Occipital lobe (tissue), 2 donors: Measurements from ENCODE around the gene PRKAG2. TPM values are rescaled to one million over a fixed set of nuclear protein-coding genes. Genes with fewer than 3 reads are reported as not detected.
"Not testable (repeated sequence)": the region's sequence is repeated elsewhere in the genome, so short reads cannot be mapped to it uniquely, and the experiment has no call there.

ENCODE experiments used
- DNase-seq: peaks from one replicate; lab custom pipeline; 2025; lab: John Stamatoyannopoulos, UW
- total RNA-seq: library from RNA; depleted of rRNA; stranded (reverse); fragments of >200 nt; gene quantifications from one replicate; pipeline ENCODE4 v1.2.3, GENCODE V29; 2014

PRKAG2 gene
- total RNA-seq, 1 donor from 2014 or later: 32.9 TPM

DNA sequence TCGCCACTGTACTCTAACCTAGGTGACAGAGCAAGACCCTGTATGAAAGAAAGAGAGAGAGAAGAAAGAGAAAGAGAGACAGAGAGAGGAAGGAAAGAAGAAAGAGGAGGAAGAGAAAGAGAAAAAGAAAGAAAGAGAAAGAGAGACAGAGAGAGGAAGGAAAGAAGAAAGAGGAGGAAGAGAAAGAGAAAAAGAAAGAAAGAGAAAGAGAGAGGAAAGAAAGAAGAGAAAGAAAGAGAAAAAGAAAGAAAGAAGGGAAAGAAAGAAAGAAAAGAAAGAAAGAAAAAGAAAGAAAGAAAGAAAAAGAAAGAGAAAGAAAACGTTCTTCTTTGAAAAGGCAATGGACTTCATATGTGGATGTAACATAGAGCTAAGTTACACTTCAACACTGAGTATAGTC, 340.7 kb downstream of the PRKAG2 start:
- DNase-seq: not testable (repeated sequence)

DNA sequence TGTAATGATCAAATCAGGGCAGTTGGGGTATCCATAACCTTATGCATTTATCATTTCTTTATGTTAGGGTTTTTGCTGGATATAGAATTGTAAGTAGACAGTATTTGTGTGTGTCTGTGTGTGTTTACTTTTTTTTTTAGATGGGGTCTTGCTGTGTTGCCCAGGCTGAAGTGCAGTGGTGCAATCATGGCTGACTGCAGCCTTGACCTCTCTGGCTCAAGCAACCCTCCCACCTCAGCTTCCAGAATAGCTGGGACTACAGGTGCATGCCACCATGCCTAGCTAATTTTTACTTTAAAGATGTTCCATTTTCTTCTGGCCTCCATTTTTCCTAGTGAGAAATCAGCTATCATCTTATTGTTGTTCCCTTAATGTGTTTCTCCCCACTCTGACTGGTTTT, 347.1 kb downstream of the PRKAG2 start:
- no peak for DNase-seq

DNA sequence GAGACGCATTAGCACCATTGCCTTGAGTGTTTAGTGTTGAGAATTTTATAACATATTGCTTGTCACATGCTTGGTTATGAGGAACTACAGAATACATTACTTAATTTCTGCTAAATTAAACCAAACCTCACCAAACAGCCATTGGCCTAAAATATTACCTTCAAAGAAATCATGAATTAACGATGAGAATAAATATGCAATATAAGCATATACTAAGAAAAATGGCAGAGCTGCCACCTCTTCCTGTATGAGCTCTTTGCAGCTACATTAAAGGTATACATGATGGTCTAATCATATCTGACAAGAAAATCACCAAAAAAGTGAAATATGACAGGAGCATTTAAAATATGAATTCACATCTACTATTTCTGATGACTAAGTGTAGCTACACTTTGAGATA, 352.1 kb downstream of the PRKAG2 start:
- no peak for DNase-seq

DNA sequence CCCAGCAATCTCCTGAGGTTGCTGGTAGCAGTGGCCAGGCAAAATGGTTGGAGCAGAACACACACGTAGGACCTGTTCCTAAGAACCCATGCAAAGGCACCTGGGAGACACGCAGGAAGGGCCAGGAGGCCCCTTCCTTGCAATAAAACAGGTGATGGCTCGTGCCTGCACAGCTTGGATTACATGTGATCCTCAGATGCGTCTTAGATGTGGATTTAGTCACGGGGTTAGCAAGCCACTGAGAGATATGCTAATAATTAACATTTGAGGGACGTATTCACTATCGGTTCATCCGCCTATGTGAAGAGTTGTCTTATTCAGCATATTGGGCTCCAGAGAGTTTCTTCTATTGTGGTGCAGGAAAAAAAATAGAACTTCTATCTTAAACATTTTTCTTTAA, 352.6 kb downstream of the PRKAG2 start:
- DNase-seq: no peak

DNA sequence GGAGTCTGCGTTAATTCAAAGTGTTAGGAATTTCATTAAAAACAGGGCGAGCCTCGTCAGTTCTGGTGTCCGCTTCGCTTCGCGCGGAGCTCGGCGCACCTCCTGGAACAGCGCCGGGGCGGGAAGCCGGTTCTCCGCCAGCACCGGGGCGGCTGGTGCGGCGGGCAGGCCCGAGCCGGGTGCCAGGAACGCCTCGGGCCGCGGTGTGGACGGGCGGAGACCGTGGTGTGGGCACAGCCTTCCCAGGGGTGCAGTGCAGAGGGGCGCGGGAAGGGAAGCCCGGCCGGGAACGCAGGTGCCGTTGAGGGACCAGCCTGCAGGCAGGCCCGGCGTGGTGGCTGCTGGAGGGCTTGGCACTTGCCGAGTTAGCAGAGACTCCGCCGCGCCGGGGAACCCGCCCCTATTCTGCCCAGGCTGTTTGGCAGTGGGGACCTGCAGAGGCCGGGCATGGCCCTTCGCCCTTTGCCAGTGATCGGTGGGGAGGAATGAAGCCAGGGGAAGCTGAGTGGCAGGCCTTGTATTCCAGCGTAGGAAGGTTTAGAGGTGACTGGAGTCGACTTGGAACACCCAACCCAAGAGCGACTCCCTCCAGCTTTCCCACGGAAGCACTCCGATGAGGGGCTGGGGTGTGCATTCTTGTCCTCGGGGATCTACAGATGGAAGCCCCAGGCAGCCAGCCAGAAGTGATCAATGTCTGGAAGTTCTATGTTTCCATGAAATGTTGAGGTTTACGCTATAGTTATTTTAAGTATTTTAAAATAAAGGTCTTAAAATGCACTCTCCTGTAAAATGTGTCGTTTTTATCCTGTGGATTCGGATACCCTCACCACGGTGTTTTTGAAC, 356.3 kb downstream of the PRKAG2 start:
- DNase-seq: no peak

DNA sequence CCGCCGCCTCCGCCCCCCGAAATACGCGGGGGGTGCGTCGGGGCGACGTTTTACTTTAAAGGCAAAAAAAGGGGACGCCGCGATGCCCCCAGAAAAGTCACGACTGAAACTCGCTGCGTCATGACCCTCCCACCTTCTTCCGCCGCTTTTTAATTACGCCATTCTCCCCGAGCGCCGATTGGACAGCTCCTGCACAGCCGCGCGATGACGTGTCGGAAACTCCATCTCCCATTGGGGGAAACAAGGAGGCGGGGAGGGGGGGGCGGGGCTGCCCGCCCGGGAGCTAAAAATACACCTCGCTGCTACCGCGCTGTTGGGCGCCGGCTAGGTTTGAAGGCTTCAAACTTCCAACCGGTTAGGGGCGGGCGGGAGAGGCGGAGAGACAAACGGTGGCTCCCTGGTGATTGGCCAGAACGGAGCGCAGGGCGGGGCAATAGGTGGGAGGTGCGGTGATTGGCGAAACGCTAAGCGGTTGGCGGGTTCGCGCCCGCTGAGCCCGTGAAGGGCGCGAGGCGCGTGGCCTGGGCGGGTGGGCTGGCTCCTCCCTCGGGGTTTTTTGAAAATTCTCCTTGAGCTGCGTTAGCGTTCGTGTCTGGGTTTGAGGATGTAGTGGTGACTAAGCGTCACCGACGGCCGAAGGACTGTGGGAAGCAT, 357.0 kb downstream of the PRKAG2 start, which contains the start of gene RHEB:
Gene RHEB, minus strand, starts transcription at position 131 of the 654 bp plus-strand sequence. CDS start 384 bp downstream, outside the sequence.
- DNase-seq: peak; percentile 98

DNA sequence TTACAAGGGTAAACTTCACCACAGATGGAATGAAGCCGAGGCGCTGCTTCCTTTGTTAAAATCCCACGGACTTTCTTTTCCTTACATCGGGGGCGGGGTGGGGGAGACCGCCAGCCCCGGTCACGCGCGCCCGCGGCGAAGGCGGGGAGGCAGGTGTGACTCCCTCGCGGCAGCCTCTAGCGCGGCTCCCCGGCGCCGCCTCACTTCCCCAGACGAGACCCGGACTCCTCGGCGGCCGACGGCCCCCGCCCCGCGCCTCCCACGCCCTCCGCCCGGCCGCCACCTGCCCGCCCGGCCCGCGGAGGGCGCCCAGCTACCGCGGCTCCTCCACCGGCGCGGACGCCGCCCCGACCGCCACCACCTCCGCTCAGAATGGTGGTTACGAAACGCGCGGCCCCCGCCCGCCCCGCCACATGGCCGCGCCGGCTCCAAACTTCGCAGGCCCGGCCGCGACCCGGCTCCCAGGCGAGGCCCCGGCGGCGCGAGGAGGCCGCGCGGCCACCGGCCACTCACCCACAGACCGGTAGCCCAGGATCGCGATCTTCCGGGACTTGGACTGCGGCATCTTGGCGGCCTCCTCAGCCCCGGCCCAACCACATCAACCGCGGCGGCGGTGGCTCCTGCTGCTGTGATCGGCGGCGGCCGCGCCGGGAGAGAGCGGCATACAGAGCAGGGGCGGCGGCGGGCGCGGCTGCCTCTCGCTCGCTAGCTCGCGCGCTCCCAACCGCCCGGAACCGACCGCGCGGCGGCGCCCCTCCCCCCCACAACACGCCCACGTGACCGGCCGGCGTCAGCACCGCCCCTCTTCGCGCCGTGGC, 357.8 kb downstream of the PRKAG2 start:
- DNase-seq: not testable (repeated sequence)

DNA sequence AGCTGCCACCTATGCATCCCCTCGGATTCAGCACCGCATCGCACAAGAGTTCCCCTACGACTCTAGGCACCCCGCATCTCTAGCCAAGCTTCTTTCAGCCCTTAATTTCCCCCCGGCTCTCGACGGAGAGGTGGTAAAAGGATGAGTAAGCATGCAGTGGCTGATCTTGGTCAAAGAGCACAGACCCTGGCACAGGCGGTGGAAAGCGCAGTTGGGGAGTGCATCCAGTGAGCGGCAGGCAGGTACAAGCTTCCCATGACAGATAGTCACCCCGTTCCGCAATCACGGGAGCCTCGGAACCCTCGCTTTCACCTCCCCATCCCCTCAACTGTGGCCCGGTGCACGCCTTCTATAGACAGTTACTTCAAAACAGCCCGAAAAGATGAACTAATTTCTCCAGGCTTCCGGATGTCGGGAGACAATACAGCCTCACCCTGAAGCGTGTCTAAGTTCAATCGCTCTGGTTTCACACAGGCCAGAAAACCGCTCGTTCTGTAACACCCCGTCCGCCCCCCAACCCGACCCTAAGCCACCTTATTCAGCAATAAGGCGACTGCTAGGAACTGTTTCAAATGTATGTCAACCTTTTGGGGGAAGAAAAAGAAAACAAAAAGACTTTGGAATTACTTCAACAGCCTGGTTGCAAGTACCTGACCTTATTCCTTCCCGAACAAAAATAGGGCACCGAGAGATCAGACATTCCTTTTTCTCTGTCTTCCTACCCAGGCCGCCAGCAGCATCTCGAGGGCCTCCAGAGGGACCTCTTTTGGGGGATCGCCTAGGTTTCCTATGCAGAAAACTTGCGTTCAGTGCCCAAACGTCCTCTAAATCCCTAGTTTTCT, 358.6 kb downstream of the PRKAG2 start:
- DNase-seq: no peak

DNA sequence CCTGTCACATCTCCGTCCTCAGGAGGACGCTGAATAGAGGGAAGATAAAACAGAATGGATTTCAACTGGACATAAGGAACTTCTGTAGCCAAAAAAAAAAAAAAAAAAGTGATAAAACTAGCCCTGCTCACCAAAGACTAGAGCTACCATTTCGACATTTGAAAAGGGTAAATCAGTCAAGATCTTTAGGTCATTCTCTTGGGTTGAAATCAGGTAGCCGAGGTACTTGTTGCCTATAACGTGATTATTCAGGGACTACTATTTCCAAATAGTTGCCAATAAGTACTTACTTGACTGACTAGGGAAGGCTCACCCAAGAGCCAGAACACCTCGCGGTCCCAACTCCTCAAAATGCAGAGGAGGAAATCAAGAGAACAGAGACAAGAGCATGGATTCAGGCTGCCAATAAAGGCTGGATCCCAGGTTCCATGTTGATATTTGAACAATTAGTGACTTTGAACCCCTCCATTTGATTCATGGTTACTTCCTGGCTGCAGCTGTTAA, 359.3 kb downstream of the PRKAG2 start:
- no peak for DNase-seq

DNA sequence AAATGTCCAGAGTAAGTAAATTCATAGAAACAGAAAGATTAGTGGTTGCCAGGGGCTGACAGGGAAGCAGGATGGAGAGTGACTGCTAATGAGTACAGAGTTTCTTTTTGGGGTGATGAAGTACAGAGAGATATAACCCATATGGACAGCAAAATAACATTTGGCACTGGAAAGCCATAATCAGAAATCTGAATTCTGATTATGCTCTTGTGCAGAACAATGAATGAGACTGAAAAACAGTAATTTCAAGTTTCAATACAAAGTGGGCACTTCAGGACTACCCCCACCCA, 361.7 kb downstream of the PRKAG2 start:
- DNase-seq: no peak

DNA sequence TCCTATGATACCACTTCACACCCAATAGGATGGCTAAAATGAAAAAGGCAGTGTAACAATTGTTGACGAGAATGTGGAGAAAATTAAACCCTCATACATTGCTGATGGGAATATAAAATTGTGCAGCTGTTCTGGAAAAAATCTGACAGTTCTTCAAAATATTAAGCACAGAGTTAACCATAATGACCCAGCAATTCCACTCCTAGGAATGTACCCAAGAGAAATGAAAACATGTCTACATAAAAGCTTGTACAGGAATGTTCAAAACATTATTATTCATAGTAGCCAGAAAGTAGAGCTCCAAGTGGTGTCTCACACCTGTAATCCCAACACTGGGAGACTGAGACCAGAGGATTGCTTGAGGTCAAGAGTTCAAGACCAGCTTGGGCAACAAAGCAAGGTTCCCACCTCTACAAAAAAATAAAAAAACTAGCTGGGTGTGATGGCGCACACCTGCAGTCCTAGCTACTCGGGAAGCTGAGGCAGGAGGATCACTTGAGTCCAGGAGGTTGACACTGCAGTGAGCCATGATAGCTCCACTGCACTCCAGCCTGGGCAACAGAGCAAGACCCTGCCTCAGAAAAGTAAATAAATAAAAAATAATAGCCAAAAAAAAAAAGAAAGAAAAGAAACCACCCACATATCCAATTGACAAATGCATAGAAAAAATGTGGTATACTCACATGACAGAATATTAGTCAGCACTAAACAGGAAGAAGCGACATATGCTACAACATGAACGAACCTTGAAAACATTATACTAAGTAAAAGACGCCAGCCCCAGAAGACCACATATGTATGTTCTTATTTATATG, 362.2 kb downstream of the PRKAG2 start:
- no peak for DNase-seq

DNA sequence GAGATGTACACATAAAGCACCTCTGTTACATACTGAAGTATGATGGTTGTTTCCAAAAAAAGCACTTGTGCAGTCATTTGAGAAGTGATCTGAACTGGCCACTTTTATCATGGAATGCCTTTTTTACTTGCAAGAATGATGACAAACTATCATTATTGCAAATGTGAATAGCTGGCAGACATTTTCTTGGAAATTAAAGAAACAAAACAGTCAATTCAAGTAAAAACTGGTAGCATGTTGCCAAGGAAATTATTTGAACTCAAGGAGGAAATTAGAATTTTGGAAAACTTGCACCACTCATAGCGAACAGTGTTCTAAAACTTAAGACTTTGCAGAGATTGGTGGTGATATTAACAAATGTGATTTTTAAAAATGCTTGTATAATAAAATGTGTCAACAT, 363.8 kb downstream of the PRKAG2 start:
- DNase-seq: no peak

DNA sequence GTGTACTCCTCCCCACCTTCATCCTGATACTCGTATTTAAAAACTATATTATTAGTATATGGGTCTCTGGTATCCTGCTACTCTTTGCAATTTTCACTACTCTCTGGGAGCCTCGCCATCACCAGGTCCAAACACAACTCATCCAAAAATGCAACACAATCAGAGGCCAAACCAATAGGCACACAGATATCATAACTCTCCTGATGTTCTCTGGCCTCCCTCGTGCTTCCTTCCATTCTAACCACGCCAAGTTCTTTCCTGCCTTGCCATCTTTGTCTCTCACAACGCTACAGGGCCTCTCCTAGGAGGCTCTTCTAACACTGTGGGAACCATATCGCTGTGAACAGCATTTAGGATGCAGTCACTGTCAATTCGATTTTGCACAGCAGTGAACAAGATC, 364.6 kb downstream of the PRKAG2 start:
- no peak for DNase-seq

DNA sequence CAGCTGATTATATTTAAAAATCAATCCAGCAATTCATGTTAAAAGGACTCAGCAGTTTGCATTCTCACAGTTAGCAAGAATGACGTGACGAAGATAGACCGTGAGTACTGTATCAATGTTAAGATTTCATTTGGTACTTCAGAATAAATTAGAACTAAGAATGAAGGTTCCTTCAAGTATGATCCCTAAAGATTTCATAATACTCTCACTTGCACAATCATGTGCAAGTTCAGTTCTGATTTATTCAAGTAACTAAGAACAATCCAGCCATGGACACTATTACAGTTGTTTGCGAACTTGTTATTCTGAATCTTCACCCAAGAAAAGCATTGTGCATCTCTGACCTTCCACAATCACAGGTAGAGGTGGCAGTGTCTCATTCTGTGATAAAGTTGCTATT, 365.0 kb downstream of the PRKAG2 start:
- no peak for DNase-seq

DNA sequence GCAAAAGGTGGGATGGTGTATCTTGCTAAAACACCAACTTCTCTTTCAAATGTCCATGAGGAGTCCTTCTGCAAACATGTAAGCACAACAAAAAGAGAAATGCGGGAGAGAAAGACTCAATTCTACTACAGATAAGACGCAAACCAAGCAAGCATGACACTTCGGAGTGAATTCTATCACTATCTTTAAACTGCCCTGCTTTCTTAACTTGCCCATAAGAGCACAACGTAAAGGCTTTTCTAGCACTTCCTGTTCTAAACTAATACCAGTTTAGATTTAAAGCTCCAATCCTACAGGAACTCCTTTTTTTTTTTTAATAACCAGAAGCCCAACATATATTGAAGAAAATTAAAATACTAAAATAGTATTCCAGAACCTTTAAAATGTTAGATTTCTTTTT, 365.6 kb downstream of the PRKAG2 start:
- no peak for DNase-seq

DNA sequence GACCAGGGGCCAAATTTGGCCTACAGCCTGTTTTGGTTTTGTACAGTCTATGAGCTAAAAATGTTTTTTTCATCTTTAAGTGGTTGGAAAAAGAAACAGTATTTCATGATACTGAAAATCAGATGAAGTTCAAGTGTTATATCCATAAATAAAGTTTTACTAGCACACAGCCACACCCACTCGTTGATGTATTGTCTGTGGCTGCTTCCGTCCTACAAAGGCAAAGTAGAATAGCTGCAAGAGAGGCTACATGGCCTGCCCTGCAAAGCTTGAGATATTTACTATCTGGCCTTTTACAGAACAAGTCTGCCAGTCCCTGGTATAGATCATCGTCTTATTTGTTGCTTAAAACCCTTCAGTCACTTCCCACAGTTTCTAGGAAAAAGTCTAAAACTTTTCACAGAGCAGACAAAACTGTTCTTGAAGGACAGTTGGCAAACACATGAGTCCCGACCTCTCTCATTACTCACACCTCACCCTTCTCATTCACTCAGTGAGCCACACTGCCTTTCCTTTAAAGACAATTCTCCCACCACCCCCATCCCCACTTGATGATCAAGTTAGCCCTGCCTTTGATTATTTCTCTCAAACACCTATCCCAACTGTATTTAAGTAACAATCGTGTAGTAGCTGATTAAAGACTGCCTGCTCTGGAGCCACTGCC, 367.1 kb downstream of the PRKAG2 start:
- DNase-seq: no peak

DNA sequence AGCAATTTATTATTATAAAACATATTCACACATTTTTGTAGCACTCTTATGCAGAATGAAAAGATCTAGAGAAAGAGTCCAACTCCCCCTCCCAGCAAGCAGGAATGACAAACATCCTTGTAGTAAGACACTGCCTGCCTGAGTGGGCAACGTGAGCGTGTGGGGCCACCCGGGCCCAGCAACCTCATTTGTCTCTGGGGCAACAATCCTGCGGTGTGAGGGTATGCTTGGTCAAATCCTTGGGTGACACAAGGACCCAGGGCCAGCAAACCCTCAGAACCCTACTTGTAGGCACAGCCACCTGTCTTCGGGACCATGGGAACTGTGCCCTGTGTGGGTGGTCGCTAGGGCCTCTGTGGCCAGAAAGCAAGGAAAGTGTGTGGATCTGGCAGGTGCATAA, 367.9 kb downstream of the PRKAG2 start:
- DNase-seq: no peak

DNA sequence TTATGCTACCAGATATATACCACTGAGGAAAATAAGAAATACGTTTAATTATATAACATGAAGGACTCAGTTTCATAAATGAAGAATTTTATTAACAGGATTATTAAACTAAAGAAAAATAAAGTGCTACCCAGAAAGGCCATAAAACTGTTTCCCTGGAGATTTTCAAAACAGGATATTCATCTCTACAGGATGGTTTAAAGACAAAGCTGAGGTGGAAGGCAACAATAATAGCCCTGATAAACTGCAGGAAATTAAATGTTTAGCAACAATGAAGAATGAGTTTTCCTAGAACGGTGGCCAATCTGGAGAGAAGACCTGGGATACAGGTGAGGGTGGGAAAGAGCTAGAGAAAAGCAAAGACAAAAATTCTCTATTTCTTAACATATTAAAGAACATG, 369.1 kb downstream of the PRKAG2 start:
- DNase-seq: no peak

DNA sequence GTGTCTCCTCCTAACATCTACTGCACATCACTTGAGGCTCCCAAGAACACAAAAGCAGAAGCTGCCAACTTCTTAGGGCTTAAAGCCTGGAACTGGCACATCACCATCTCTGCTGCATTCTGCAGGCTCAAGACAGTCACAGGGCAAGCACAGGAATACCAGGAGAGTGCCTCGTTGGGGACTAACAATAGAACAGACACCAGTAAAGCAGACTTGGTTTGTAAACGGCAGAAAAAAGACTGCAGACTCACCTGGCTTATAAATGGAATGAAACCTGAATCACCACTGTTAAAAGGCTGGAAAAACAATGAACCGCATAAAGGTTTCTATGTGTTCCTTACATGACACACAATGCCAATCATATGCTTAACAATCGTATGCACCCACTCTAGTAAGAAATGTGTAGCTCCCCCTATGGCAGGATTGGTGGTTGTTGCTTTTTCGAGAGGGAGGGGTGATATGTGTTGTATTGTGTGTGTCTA, 370.0 kb downstream of the PRKAG2 start:
- DNase-seq: no peak
